CD4-positive, alpha-beta T cell treated with Interleukin-6 at 100 ng/mL for 8 hours (primary cell): Measurements from ENCODE around the gene PHKG1.
"Not testable (repeated sequence)": the region's sequence is repeated elsewhere in the genome, so short reads cannot be mapped to it uniquely, and the experiment has no call there.

Experiments
- DNase-seq: peaks from one replicate; pipeline ENCODE4 v3.0.0-alpha.2; 2020; ENCODE audit warnings: mixed read lengths, low spot score

Gene PHKG1

GRCh38 chr7:56045758-56046157 is 47.0 kb downstream of the PHKG1 start:
- not testable (repeated sequence) for DNase-seq

- no peak for DNase-seq
Observed at GRCh38 chr7:56040730-56041129, 52.0 kb downstream of the PHKG1 start.

GRCh38 chr7:56033671-56034432 is 58.9 kb downstream of the PHKG1 start:
- DNase-seq, result peak; percentile 78

- DNase-seq, result not testable (repeated sequence)
Observed at GRCh38 chr7:56032578-56032977, 60.2 kb downstream of the PHKG1 start.

GRCh38 chr7:56031556-56031955 is 61.2 kb downstream of the PHKG1 start:
- not testable (repeated sequence) for DNase-seq

- DNase-seq, result no peak
Observed at GRCh38 chr7:56030340-56030739, 62.4 kb downstream of the PHKG1 start.
